Psoas muscle (tissue), 8 donors: ENCODE data around the gene ROBO2. TPM values are rescaled to one million over a fixed set of nuclear protein-coding genes. Genes with fewer than 3 reads are reported as not detected.

ENCODE experiments used
- ATAC-seq, 4 donors: fragments of 200-7000 bp; cut with Tn5 transposase; one replicate each; pipeline ENCODE4 v1.9.1; 2020; ENCODE audit warnings: moderate library complexity in 3 of 4, mild to moderate bottlenecking in 2 of 4
- DNase-seq, 2 donors: peaks; one replicate each; pipeline ENCODE4 v3.0.0-alpha.2; 2020
- H3K27ac ChIP-seq: fragments of 200-600 bp; one replicate; pipeline ENCODE4 v1.8.0; 2022
- H3K27me3 ChIP-seq, 3 donors: fragments of 200-600 bp in 1 of 3; one replicate each; pipeline versions ENCODE4 v1.6.1 to v1.8.0; 2013 to 2022; ENCODE audit warnings: low read length in 2 of 3, mild to moderate bottlenecking in 2 of 3, moderate library complexity in 1 of 3; ENCODE audit not compliant: insufficient read depth in 3 of 3
- H3K36me3 ChIP-seq, 2 donors: fragments of 200-600 bp in 1 of 2; one replicate each; pipeline versions ENCODE4 v1.6.1 to v1.8.0; 2013 to 2022; ENCODE audit warnings: low read depth in 1 of 2, mild to moderate bottlenecking in 1 of 2, moderate library complexity in 1 of 2; ENCODE audit not compliant: insufficient read depth in 1 of 2
- H3K4me1 ChIP-seq: fragments of 200-600 bp; one replicate; pipeline ENCODE4 v1.8.0; 2022
- H3K4me3 ChIP-seq: fragments of 200-600 bp; one replicate; pipeline ENCODE4 v1.8.0; 2022; ENCODE audit warnings: mild to moderate bottlenecking
- H3K9me3 ChIP-seq: fragments of 200-600 bp; one replicate; pipeline ENCODE4 v1.8.0; 2022
- WGBS, 3 donors: extraction: QIAGEN DNeasy Blood & Tissue Kit; methylation state at CpG; one replicate each; pipeline versions ENCODE4 v1.1.6 to v1.1.7; 2013; 5-methylcytosine and 5-hydroxymethylcytosine counted together
- intact Hi-C, 2 donors: fragments of 100-400 bp; cut with DNase I; formaldehyde crosslinking; loops; one replicate each; pipeline versions ENCODE4 v1.11.0 to v1.14.2; 2022
- polyA plus RNA-seq, 3 donors: library from polyadenylated mRNA; stranded (reverse); fragments of 200-250 nt; gene quantifications; one replicate each; pipeline ENCODE4 v1.2.3, GENCODE V29; 2013
- total RNA-seq, 4 donors: library from RNA; stranded (reverse); fragmentation: NEBNext Ultra II Directional in 2 of 4; extraction: Animal tissue kit (Norgen Biotek cat#: 25700) in 2 of 4; gene quantifications; one replicate each; pipeline versions ENCODE4 v1.2.1 to v1.2.4, GENCODE V29; 2021 to 2023
- TF ChIP-seq, protein P1 (sequence below): fragments of 200-600 bp; IDR thresholded peaks from one replicate; pipeline ENCODE4 v1.8.0; 2022; ENCODE audit warnings: antibody characterized with exemption
- donor health status: healthy with polysubstance abuse.
- donor health status: DM: no; HTN: no; CAD: no; lungs with moderate emphysema.
- donor health status: Bipolar disorder and iron deficiency.
- donor health status: healthy.
- donor health status: DM: yes; HTN: yes; CAD: no.
- donor health status: DM: no; HTN: no; CAD: no.
- donor health status: DM: no; HTN: no; CAD: no.
- donor health status: DM: yes; HTN: yes; CAD: no.

The ROBO2 gene
- total and polyA plus RNA-seq, 7 donors = 0.03 to 0.39 (median 0.09) TPM; not detected in 1

GRCh38 chr3:77052733-77053670, 13.1 kb downstream of the ROBO2 start:
- WGBS, 3 donors = 25 to 27% (median 27%) methylated on average over 2 of the region's 2 CpGs
- TF ChIP-seq, protein P1, sequence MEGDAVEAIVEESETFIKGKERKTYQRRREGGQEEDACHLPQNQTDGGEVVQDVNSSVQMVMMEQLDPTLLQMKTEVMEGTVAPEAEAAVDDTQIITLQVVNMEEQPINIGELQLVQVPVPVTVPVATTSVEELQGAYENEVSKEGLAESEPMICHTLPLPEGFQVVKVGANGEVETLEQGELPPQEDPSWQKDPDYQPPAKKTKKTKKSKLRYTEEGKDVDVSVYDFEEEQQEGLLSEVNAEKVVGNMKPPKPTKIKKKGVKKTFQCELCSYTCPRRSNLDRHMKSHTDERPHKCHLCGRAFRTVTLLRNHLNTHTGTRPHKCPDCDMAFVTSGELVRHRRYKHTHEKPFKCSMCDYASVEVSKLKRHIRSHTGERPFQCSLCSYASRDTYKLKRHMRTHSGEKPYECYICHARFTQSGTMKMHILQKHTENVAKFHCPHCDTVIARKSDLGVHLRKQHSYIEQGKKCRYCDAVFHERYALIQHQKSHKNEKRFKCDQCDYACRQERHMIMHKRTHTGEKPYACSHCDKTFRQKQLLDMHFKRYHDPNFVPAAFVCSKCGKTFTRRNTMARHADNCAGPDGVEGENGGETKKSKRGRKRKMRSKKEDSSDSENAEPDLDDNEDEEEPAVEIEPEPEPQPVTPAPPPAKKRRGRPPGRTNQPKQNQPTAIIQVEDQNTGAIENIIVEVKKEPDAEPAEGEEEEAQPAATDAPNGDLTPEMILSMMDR = no peak
- H3K4me3 ChIP-seq = no peak overlapping the region
- intact Hi-C loops = no loop called here
- H3K27ac ChIP-seq = no peak overlapping the region
- DNase-seq (no peak), ATAC-seq (no peak)
- H3K4me1 ChIP-seq = no peaks in the 10 kb centered on the region
- no peaks in the 10 kb centered on the region for H3K27me3 ChIP-seq
- H3K9me3 ChIP-seq = no peaks in the 10 kb centered on the region
- H3K36me3 ChIP-seq = no peaks in the 10 kb centered on the region

- no peak overlapping the region for H3K27ac ChIP-seq
- H3K4me1 ChIP-seq = no peaks in the 10 kb centered on the region
- WGBS, 3 donors = 56 to 70% (median 64%) methylated on average over 2 of the region's 2 CpGs
- DNase-seq (no peak), ATAC-seq (no peak)
- no peaks in the 10 kb centered on the region for H3K9me3 ChIP-seq
- no peaks in the 10 kb centered on the region for H3K27me3 ChIP-seq
- TF ChIP-seq, protein P1 = no peak
- intact Hi-C loops = no loop called here
- no peak overlapping the region for H3K4me3 ChIP-seq
- no peaks in the 10 kb centered on the region for H3K36me3 ChIP-seq
Observed at GRCh38 chr3:77053795-77054194, 13.9 kb downstream of the ROBO2 start.

DNA sequence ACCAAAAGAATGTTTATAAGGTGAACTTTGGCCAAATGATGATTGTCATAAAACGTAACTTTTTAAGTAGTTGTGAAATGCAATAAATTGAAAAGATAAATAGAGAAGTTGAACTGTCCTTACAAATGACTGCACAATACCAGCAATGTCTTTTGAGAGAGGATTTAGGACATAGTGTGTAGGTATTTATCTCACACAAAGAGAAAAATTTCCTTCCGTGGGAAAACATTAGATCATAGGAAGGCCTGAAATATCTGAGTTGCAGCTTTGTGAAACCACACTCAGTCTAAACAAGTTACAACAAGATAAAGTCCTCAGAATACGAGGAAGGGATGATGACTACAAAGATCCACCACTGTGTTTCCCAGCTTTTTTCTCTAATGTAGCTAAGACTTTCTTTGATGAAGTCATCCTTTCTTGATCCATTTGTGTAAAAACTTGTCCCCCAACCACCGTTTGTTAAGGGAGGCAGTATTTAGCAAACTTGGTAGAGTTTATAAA, 16.0 kb downstream of the ROBO2 start:
- DNase-seq (no peak), ATAC-seq (no peak)
- Histone ChIP-seq H3K27me3 (no peaks in the 10 kb centered on the region), H3K36me3 (no peaks in the 10 kb centered on the region), H3K9me3 (no peaks in the 10 kb centered on the region), H3K27ac (no peak overlapping the region), H3K4me3 (no peak overlapping the region), H3K4me1 (no peaks in the 10 kb centered on the region)
- WGBS, 3 donors = 74 to 83% (median 76%) methylated on average over 4 of the region's 4 CpGs
- TF ChIP-seq, protein P1 = no peak
- intact Hi-C loops = no loop called here

- WGBS, 3 donors = 91 to 97% (median 97%) methylated on average over 1 of the region's 1 CpG
- TF ChIP-seq, protein P1 = no peak
Observed at GRCh38 chr3:77059354-77059753, 19.5 kb downstream of the ROBO2 start.

More at GRCh38 chr3:77059354-77059753, 19.5 kb downstream of the ROBO2 start:
- DNase-seq = no peak
- Histone ChIP-seq H3K4me1 (no peaks in the 10 kb centered on the region), H3K27me3 (peaks cover 0 to 2% (median 0%) of the 10 kb centered on the region in 3 donors), H3K27ac (no peak overlapping the region), H3K4me3 (no peak overlapping the region), H3K36me3 (no peaks in the 10 kb centered on the region), H3K9me3 (peaks cover 13% of the 10 kb centered on the region)
- intact Hi-C loops = no loop called here
- no peak for ATAC-seq
